Epithelial cell of esophagus (primary cell): Measurements from ENCODE around the gene ZNRF1.

Experiments used
- DNase-seq: peaks from one replicate; pipeline ENCODE4 v3.0.0; 2010; ENCODE audit warnings: low read depth
- H3K4me3 ChIP-seq: 2 replicates; pipeline ENCODE4 v1.5.1; 2011; ENCODE audit warnings: mild to moderate bottlenecking, low read length, control low read depth
- CTCF ChIP-seq: IDR thresholded peaks from 2 replicates; pipeline ENCODE4 v1.5.1; 2011; ENCODE audit warnings: low read depth, mild to moderate bottlenecking, low read length, control low read depth, inconsistent platforms; ENCODE audit not compliant: insufficient read depth; ENCODE audit errors: missing control alignments

ZNRF1 gene

DNA sequence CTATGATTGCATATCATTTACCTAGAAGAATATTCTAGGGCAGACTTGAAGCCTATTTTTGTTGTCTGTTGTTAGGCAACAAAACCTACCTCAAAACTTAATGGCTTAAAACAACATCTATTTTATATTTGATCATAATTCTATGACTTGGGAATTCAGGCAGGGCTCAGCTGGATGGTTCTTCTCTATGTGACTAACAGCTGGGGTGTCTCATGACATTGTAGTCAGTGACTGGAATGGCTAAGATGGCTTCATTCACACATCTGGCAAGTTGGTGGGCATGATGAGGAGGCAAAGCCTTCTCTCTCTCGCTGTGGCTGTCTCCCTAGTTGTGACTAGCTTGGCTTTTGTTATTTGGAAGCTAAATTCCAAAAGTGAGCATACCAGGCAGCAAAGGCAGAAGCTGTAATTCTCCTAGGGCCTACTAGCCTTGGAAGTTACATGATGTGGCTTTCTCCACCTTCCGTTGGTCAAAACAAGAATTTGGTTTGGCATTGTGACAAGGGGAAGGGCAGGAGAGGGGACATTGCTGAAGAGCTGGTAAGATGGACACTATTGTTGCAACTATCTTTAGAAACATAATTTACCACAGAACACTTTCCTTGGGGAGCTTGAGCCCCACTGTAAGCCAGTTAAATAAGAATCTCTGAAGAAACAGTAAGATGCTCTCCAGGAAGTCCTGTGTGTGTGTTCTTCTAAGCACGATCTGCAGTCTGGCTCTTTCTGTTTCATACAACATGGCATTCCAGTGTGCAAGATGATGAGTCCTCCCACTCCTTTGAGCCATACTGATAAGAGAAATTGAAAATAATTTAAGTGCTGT is 39.4 kb downstream of the ZNRF1 start:
- DNase-seq = no peak
- TF ChIP-seq CTCF = no peak
- H3K4me3 ChIP-seq = no peak overlapping the region

GRCh38 chr16:75039941-75040340 is 41.1 kb downstream of the ZNRF1 start:
- no peak overlapping the region for H3K4me3 ChIP-seq
- TF ChIP-seq CTCF = no peak
- no peak for DNase-seq

DNA sequence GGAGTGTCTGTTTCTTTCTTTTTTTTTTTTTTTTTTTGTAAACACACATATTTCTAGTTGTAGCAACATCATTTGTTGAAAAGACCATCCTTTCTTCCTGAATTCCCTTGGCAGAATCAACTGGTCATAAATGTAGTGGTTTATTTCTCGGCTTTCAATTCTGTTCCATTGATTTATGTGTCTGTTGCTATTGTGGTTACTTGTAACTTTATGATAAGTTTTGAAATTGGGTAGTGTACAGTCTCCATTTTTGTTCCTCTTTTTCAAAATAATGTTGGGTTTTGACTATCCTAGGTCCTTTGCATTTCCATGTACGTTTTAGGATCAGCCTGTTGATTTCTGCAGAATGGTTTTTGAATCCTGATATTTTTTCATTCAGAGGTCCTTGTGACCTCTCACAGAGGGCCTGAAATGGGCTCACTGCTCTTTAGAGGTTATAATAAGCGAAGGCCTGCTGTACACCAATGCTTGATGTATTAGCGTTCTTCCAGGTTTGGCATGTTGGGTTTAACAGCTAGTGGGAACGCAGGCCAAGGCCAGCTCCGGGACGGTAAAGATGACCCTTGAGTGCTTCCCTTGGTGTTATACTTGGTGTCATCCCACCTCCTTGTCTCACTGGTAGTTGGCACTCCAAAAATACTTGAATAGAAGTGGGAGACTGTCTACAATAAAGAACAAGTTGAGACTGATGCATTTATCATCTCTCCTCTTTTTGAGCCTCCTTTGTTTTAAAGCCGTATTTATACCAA is 43.8 kb downstream of the ZNRF1 start:
- no peak for TF ChIP-seq CTCF
- no peak for DNase-seq
- H3K4me3 ChIP-seq = no peak overlapping the region

DNA sequence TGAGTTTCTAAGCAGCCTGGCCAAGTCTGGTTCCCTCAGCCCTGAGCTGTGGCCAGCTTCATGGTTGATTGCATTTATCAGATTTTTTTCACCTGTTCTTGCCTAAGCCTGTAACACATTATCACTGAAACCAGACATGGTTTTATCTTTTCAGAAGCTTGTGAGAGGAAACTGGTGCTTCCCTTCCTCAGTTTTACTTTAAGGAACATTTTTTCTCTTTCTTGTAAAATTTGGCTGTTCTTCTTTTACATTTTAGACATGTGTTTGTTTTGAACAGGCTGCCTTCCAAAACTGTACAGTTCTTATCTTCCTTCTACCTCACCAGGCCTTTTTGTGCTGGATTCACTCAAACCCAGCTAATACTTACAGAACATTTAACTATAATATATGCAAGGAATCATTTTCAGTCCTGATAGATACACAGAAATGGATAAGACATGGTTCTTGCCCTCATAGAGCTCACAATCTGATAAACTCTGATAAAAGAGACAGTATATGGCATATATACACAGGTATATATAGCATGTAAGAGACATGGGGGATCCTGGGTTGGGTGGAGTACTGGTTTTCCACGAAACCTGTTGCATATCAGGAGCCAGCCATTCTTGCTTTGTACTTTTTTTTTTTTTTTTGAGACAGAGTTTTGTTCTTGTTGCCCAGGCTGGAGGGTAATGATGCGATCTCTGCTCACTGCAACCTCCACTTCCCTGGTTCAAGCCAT is 44.5 kb downstream of the ZNRF1 start:
- TF ChIP-seq CTCF = no peak
- DNase-seq = no peak
- no peak overlapping the region for H3K4me3 ChIP-seq

- no peak for TF ChIP-seq CTCF
- DNase-seq = peak; percentile 20
- H3K4me3 ChIP-seq = no peak overlapping the region
These were observed 46.1 kb downstream of the ZNRF1 start for GRCh38 chr16:75044800-75045361.

DNA sequence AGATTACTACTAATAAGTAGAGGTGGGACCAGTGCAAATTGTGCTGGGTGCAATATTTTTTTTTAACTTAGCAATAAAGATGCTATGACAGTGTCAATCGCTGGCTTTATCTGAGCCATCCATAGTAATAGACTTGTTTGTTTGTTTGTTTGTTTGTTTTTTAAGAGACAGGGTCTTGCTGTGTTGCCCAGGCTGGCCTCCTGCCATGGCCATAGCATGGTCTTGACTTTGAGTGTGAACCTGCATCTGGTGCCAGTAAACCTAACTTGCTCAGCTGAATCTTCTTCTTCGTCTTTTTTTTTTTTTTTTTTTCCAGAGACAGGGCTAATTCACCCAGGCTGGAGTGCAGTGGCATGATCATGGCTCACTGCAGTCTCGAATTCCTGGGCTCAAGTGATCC is 46.6 kb downstream of the ZNRF1 start:
- TF ChIP-seq CTCF = no peak
- H3K4me3 ChIP-seq = no peak overlapping the region

More for the DNA sequence above, 46.6 kb downstream of the ZNRF1 start:
- DNase-seq = no peak
